ENCODE measurements around the gene XIRP1. TPM values are rescaled to one million over a fixed set of nuclear protein-coding genes. Genes with fewer than 3 reads are reported as not detected.

XIRP1 gene
- total and polyA plus RNA-seq, 2 of the 13 experiments (the other 11 are each of a cell fraction or from before 2014, with no cell fraction given): not detected

- TF ChIP-seq ZBTB43 (CRISPR knock-in tag; conservative IDR thresholded peaks at IDR 0.05) (no peak), TEF (CRISPR knock-in tag; IDR thresholded peaks at IDR 0.05) (no peak), SRSF4 (IDR thresholded peaks at IDR 0.05; ENCODE audit: low read depth, low read length, poor library complexity, severe bottlenecking) (no peak)
Observed at GRCh38 chr3:39134305-39134704, 58.1 kb downstream of the XIRP1 start (continued).

GRCh38 chr3:39133822-39134221 is 58.6 kb downstream of the XIRP1 start:
- WGBS (ENCODE audit: low lambda C conversion rate): 43% methylated on average over 6 of the region's 6 CpGs
- no peak overlapping the region for H3K4me2 ChIP-seq (ENCODE audit: low read depth, low read length)
- H2AFZ ChIP-seq (ENCODE audit: low read length): no peak overlapping the region
- DNase-seq (ENCODE audit: low spot score) (no peak), ATAC-seq (no peak), FAIRE-seq (no peak)
- intact Hi-C loops (cut with micrococcal nuclease; ENCODE audit: unreplicated experiment) (no loop called here), in situ Hi-C loops (cut with HindIII; ENCODE audit: extremely low pct_ligation_motif_present, low pct_unique_long_range_greater_than_20kb) (no loop called here)
- 0 out of 5 replicates have a peak, but pooled peaks cover 0 to 1% of the 10 kb centered on the region in 2 experiments for H3K27me3 ChIP-seq (ENCODE audit: control insufficient read depth in 1 of 2, insufficient read depth in 2 of 2, low read length in 2 of 2)
- POLR2A ChIA-PET: no interaction called here
- no peaks in the 10 kb centered on the region for H3K36me3 ChIP-seq (replicated peaks in 1 of 2; ENCODE audit: control insufficient read depth in 1 of 2, insufficient read depth in 2 of 2, low read length in 2 of 2)
- no peak overlapping the region for H3K9ac ChIP-seq (ENCODE audit: insufficient read depth, low read depth, low read length)
- H3K9me3 ChIP-seq (ENCODE audit: low read length): no peaks in the 10 kb centered on the region
- CTCF ChIA-PET (ENCODE audit: low intra/inter-chr PET ratio, low total read pairs): no interaction called here
- H3K27ac ChIP-seq (ENCODE audit: extremely low read length, insufficient read depth, low read length): no peak overlapping the region
- H3K4me3 ChIP-seq (replicated peaks in 1 of 3; ENCODE audit: insufficient read depth in 1 of 3, low read depth in 2 of 3, low read length in 3 of 3): no peak overlapping the region
- BruUV-seq (replicated peaks): no TSS peak
- no peaks in the 10 kb centered on the region for H3K79me2 ChIP-seq (ENCODE audit: insufficient read depth, low read length)
- no peaks in the 10 kb centered on the region; the same call in 1 of the 2 replicates for H4K20me1 ChIP-seq (ENCODE audit: insufficient read depth, low read length)
- H3K4me1 ChIP-seq (ENCODE audit: insufficient read depth, low read length): no peaks in the 10 kb centered on the region
- TF ChIP-seq POLR2A (IDR thresholded peaks at IDR 0.05; ENCODE audit: insufficient read depth in 1 of 2, low read depth in 2 of 2, low read length in 2 of 2): no peak
- no peak for TF ChIP-seq SRY (CRISPR knock-in tag; IDR thresholded peaks at IDR 0.05)
- TF ChIP-seq TP53 (CRISPR knock-in tag; conservative IDR thresholded peaks at IDR 0.05): no peak
- no peak for TF ChIP-seq ARID2 (CRISPR knock-in tag; IDR thresholded peaks at IDR 0.05; ENCODE audit: borderline replicate concordance)
- TF ChIP-seq RFXAP (CRISPR knock-in tag; IDR thresholded peaks at IDR 0.05; ENCODE audit: borderline replicate concordance): no peak
- TF ChIP-seq SCMH1 (CRISPR knock-in tag; IDR thresholded peaks at IDR 0.05; ENCODE audit: borderline replicate concordance): no peak
- TF ChIP-seq AHDC1 (CRISPR knock-in tag; IDR thresholded peaks at IDR 0.05; ENCODE audit: borderline replicate concordance): no peak
- TF ChIP-seq ZNF773 (CRISPR knock-in tag; IDR thresholded peaks at IDR 0.05; ENCODE audit: borderline replicate concordance): no peak
- no peak for TF ChIP-seq CREB3 (CRISPR knock-in tag; IDR thresholded peaks at IDR 0.05)
